ACHN (cell line): ENCODE results near the gene FSTL5.

Experiments
- DNase-seq: peaks from one replicate; pipeline ENCODE4 v3.0.0-alpha.2; 2015
- in situ Hi-C: cut with HindIII; loops from 2 replicates; pipeline ENCODE4 v1.10.0; 2017; ENCODE audit warnings: low sequenced_read_pairs, low pct_ligation_motif_present, low pct_unique_long_range_greater_than_20kb

Gene FSTL5

DNA sequence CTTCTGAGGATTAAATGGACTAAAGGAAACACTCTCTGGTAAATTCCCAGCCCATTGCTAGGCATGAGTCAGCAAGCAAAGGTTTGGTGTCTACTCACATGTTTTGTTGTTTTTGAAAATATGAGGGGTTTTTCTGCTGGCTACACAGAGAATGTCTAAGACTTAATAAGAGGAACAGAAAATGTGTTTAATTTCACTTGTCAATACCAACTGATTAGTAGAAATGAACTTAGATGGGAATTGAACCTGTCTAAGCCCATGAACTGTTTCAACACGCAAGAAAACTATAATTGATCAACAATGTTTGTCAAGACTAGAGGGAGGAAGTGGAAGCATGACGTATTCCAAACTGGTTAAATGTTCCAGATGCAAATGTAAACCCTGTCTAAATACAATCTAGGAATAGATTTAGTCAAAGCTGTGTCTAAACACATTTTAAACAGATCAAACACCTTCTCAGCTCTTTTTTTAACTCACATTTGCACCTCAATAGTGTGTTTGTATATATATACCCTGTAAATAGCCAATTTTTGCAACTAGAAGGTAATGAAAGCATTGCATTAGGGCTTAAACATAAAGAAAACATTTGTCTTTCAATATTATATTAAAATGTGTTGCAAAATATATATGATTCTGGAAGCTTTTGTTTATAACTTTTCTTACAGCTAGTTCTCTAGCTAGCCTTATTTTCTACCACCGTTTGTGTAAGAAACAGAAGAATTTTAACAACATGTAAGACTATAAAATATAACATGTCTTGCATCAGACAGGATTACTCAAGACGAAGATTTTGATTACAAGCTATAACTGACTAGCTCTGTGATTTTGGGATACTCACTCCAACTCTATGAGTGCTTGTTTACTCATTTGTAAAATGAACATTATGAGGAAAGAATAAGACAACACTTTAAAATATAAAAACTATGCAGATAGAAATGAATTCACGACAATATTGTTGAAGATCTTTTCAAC lies 607.8 kb downstream of the FSTL5 start:
- DNase-seq: no peak
- in situ Hi-C loops: no loop called here

DNA sequence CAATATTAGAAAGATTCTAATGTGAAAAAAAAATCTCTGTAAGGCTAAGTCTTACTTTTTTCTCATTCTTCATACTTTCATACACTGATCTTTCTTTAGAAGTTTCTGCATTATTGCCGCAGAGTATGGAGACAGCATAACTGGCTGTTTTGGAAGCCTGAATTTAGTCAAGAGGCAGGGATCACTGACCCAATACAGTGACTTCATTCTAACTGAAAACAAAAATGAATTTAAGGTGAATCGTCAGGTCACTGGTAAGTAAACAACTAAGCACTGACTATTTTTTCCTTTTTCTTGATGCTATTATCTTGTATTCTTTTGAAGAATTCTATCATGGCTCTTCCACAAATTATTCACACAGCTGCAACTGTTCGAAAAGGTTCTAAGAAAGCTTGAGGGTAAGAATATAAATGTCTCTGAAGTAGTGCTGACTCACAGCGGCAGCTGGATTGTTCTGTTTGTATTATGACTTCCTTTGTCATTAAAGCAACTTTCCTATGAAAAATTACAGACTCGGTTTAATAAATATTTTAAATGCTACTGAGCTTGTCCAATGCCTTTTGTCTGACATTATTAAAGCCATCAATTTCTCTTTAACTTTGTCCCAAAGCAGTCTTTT lies 609.3 kb downstream of the FSTL5 start:
- DNase-seq: no peak
- in situ Hi-C loops: no loop called here

DNA sequence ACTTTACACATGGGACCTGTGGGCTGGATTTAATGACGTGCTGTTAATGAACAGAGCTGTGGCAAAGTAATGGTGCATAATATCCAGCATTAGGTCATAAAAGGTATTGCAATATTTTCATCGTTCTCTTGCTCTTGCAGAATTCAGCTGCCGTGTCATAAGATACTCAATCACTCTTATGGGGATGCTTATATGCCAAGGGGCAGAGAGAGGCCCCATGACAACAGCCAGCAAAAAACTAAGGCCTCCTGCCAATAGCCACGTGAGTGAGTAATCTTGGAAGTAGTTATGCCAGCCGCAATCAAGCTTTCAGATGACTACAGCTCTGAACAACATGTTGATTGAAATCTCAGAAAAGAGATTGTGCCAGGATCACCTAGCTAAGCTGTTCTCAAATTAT lies 616.9 kb downstream of the FSTL5 start:
- DNase-seq: no peak
- in situ Hi-C loops: no loop called here

DNA sequence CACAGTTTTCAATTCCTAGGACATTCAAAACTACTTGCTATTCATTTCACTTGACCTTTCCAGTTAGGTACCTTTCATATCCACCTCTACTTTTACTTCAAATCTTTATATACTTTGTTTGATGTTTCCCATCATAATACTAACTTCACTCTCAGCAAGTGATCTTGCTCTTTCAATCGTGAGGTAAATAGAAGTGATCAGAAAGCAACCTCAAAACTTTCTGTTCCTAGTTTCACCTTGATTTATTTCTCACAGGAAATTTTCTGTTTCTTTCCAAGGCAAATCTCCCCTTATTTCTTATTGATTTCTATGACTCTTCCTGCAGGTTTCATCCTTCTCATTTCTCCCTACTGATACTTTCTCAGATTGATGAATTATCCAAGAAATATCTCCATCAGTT lies 623.5 kb downstream of the FSTL5 start:
- DNase-seq: no peak
- in situ Hi-C loops: no loop called here

DNA sequence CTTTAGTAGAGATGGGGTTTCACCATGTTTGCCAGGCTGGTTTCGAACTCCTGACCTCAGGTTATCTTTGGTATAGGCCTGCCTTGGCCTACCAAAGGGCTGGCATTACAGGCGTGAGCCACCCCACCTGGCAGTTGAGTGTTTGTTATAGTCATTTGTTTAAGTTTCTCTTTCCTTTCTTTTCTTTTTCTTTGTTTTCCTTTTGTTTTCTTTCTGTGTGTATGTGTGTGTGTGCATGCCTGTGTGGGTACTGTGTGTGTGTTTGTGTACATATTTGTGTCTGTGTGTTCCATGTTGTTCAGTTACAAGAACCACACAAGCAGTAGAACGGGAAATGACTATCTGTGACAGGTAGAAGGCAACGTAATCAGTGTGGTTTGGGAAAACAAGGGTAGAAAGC lies 624.9 kb downstream of the FSTL5 start:
- in situ Hi-C loops: no loop called here
- no peak for DNase-seq

DNA sequence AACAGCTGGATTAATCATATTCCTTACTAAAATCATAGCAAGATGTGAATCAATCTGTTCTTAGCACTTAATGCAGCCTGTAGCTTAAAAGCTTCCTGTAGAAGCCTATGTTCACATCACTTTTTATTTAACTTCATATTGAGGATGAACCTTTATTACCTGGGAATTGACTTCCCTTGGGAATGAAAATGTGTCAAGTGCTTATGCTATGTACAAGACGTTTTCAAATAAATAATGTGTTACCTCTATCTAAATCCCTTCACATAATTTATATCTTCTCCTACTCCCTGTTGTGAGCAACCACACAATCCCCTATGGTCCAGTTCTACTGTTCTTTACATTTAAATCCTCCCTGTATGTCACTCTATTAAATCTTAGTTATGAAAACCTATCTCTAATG lies 633.1 kb downstream of the FSTL5 start:
- in situ Hi-C loops: no loop called here
- DNase-seq: no peak

DNA sequence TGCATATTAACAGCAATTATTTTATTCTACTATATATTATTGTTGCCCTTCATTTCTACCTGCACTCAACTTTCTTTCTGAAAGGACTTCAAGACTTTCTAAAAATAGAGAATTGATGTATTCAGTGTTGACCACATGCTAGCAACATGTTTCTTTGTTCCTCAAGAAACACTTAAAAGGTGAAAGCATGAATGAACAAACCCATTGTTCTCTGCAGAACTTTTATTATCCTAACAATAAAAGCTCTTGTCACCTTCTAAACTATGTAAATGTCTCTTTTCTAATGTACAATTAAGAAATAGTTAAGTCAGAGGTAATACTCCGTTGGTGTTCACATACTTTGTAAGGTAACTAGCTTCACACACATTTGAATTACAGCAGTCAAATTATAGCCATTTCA lies 638.7 kb downstream of the FSTL5 start:
- in situ Hi-C loops: no loop called here
- DNase-seq: no peak

DNA sequence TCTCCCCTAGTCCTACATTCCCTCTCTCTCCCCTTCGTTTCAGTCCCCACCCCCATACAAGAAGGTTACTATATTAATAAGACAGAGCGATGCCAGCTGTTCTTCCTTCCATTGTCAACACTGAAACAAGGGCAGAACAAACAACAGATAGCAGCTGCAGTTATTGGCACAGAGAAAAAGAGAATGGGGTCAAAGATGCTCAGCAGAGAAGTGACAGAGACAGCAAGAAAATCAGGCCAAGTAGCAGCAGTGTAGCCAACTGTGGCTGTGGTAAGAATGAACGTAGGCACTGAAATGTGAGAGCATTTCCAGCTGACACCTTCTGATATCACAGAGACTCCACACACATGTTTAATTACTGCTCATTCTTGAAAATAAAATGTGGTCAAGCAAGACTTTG lies 641.8 kb downstream of the FSTL5 start:
- no peak for DNase-seq
- in situ Hi-C loops: no loop called here

DNA sequence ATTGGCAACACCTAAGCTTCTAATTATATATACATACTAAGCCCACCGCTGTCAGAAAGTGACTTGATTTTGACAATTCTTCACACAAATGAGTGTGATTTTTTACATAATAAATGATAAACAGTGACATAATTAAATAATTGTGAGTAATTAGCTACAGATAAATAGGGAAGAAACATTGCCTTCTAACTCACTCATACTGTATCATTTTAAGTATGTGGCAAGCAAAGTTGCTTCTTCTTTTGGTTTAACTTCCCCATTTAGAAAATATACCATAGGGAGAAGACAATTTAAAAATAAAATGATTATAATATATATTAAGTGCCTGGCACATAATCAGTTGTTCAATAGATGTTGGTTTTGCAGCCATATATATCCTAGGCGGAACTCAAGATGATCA lies 644.2 kb downstream of the FSTL5 start:
- no peak for DNase-seq
- in situ Hi-C loops: no loop called here

DNA sequence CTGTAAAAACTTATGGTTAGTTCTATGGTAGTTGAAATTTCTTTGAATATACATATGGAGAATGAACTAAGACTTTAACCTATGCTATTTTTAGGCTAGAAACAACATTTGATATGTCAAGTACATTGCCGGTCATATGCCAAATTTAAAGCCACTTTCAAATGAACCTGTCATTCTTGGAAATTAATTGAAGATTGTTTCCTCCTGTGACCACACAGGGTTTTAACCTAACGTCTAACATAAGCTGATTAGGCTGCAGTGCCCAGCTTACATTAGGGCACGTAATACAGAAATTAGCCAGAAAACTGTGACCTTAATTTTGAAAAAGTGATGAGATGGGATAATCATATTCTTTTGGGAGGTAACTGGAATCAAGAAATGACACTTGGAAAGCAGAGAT lies 645.9 kb downstream of the FSTL5 start:
- no peak for DNase-seq

DNA sequence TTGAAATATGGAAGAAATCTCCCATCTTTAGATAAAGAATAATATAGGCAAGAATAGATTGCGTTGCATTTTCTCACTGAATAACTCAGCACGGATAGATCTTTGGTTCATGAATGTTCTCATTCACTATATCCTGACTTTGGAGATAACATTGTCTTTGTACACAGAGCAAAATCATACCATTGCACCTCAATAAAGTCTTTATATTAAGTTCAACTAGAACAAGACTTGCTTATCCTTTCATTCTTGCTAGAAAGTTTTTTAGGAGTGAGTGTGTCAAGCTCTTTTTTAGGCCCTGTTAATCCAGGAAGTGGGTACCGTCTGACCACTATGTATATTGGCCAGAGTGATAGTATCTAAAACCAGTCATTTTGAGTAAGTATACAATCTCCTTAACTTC lies 658.7 kb downstream of the FSTL5 start:
- no peak for DNase-seq
- in situ Hi-C loops: no loop called here

More for the DNA sequence above, 645.9 kb downstream of the FSTL5 start:
- in situ Hi-C loops: no loop called here

DNA sequence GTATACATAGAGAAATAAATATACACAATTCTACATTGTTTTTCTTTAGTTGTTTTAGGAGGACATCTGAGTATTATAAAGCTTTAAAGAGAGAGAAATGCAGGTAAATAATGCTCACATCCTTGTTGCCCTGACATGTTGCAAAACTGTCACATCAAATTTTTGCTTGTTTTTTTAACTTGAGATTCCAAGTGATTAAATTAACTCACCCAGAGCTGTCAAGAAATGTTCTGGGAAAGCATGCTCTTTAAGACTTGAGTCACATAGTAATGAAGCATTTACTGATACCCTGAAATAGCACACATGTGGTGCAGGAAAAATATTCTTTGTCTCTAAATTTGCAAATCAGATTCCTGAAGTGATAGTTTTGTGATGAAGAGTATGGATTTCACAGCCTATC lies 665.6 kb downstream of the FSTL5 start:
- no peak for DNase-seq
- in situ Hi-C loops: no loop called here

DNA sequence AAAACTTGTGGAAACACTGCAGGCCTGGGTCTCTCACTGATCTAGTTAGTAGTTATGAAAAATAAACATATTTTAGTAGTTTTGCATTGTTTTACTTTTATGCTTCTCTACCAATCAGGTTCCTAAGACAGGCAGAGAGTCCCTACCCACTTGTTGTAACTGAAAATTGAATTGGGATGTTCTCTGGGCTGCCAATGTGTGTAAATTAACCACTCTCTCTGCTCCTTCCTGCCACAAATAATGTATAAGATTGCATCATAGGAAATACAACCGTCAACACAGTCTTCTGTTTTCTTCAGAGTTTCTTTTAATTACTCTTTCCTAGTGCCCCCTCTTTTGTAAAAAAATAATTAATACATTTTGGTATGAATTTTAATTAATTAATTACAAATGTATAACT lies 677.3 kb downstream of the FSTL5 start:
- in situ Hi-C loops: no loop called here
- no peak for DNase-seq

DNA sequence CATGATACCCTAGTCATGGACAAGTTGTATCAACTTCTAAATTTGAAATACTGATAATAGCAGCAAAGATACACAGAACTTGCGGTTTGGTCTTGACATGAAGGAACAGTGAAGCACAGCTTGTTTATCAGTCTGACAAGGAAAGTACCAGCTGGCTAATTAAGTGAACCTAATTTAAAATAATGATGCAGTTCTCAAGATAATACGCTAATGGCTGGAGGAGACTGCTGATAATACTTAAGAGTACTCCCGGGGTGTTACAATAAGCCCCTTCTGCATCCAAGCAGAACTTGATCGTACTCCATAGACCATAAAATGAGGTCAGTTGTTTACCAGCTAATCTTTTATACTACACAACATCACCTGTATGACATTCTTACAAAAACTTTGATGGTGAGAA lies 697.5 kb downstream of the FSTL5 start:
- in situ Hi-C loops: no loop called here
- DNase-seq: no peak

DNA sequence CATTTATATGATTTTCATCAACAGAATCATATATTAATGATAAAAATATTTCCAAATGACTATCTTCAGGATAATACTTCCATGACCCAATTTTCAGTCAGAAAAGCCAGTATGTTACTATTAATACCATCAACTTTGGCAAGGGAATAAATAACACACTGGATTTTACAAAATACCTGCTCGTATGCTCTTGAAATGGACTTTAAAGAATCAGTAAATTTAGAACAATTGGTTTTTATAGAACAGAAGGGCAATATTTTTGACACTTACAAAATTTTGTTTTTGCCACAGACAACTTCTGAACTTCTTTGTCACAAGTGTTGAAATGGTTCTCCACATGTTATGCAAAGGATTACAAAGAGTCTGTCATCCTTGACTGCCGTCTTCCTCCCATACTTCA lies 700.4 kb downstream of the FSTL5 start:
- in situ Hi-C loops: no loop called here
- DNase-seq: no peak

DNA sequence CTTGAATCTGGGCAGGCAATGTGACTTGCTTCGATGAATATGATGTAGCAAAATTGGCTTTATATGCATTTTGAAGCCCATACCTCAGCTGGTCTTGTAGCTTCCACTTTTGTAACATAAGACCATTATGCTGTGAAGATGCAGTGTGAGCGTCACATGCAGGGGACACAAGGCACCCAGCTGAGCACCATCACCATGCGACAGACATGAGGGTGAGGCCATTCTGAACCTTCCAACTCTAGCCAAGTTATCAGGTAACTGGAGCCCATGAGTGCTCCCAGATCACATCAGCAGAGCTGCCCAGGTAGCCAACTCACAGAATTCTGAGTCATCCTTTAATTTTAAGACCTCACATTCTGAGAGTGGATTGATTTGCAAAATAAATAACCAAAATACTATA lies 705.9 kb downstream of the FSTL5 start:
- in situ Hi-C loops: no loop called here

DNA sequence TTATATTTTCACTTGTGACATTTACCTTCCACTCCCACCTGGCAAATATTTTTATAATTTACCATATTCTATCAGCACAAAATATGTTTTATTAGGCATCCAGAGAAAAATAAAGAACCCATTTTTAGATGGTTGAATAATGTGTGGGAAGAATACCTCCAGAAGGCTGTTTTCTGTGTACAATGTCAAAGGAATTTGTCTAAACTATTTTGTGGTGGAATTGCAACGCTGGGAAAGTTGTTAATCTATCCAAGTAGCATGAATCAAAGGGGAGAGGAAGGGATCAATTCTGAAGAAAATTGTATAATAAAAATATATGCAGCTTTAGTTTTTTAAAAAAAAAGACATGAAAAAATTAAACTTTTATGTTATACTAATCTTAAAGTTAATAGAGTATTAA lies 706.5 kb downstream of the FSTL5 start:
- in situ Hi-C loops: no loop called here
- DNase-seq: no peak

More for the DNA sequence above, 705.9 kb downstream of the FSTL5 start:
- DNase-seq: no peak

DNA sequence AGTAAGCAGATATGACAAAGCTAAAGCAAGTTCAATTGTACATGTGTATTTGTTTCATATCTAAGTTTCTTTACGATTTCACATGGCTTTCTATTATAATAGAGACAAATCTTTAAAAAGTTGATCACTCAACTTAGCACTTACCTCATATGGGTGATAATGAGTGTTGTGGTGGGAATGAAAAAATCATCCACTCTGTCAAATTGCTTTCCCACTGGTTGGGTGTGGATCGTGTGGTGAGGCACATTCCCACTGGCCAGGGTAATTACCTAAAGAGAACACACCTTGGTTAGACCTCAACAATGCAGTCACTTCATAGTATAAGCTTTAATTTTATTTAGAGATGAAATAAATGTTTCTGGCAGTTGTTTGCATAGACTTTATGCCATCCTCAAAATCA lies 708.9 kb downstream of the FSTL5 start:
- in situ Hi-C loops: no loop called here

DNA sequence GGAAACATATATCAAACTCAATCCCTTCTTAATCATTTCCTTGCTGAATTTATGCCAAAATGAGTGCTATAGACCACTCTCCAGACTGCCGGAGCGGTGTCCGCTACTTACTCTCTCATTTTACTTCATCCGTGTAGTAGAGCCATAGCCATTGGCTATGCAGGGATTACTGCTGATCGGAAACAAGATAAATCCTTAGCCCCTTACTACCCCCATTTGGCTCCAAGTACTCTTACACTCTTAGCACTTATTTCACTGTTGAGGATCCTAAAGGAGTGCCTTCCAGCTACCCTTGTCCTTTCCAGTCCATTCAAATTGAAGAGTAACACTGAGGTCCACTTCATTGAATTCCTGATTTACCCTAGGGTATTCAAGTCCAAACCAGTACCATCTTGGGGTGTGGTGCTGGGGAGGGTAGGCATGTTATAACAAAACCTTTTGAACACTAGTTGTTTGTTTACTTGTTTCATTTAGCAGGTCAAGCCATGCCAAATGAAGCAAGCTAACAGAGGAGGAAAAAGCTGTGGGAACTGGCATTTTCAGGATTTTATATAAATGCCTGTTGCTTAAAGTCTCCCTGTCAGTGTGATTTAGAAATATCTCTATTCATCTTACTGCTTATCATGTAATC lies 715.1 kb downstream of the FSTL5 start:
- no peak for DNase-seq
- in situ Hi-C loops: no loop called here

More for the DNA sequence above, 708.9 kb downstream of the FSTL5 start:
- no peak for DNase-seq

DNA sequence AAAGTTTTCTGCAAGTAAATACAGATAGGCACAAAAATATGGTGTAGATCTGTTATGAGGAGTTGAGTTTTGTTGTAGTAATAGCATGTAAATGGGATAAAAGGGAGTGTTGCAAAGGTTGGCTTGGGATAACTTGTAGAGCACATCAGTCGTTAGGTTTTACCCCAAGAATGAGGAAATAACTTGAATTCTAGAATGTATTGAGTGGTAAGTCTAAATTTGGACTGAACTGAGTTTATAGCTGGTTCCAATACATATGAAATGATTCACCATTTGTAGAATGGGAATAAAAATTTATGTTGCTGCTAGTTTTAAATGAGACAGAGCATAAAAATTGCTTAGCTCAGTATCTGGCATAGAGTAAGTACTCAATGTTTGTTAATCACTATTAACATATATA lies 719.2 kb downstream of the FSTL5 start:
- in situ Hi-C loops: no loop called here
- DNase-seq: no peak
